Heart left ventricle (tissue), 13 donors: ENCODE data around the gene HVCN1.

Experiments
- POLR2A ChIP-seq, 2 donors: fragments of 450-650 bp; IDR thresholded peaks; one replicate each; pipeline ENCODE4 v1.6.1; 2017; ENCODE audit warnings: antibody characterized with exemption in 2 of 2, mild to moderate bottlenecking in 2 of 2, moderate library complexity in 2 of 2
- TF ChIP-seq, protein P1 (sequence below), 12 donors: fragments of 200-600 bp; sonication (generic) in 4 of 12; IDR thresholded peaks; one replicate each; pipeline versions ENCODE4 v1.5.0 to v1.8.0; 2018 to 2022; ENCODE audit warnings: antibody characterized with exemption in 12 of 12, mild to moderate bottlenecking in 5 of 12
- donor health status: ischemic (EF 13 %, LVEDD 7.1; RV severe dilation, severe dysfunction).
- donor health status: DM: no; HTN: yes; CAD: no.
- donor health status: DM: no; HTN: no; CAD: no.
- donor health status: ischemic (EF 25% LVEDD 6.9; RV normal size, moderate dysfunction).
- donor health status: ischemic (EF 25% LVEDD 5.7; RV mildly dilated, moderate dysfunction).
- donor health status: ischemic (EF 35%, LVEDD 5.7; RV mildly dilated, moderate dysfunction).
- donor health status: nonischemic (EF 11% LVEDD 7.7; RV severe dilation, severe dysfunction).
- donor health status: DM: yes; HTN: yes; CAD: no.
- donor health status: PGD.
- donor health status: ischemic (EF 29% LVEDD 5.4; RV normal size, mild dysfunction).
- donor health status: nonischemic (EF 23%, LVEDD 6.1; RV moderate dilation, normal function).

DNA sequence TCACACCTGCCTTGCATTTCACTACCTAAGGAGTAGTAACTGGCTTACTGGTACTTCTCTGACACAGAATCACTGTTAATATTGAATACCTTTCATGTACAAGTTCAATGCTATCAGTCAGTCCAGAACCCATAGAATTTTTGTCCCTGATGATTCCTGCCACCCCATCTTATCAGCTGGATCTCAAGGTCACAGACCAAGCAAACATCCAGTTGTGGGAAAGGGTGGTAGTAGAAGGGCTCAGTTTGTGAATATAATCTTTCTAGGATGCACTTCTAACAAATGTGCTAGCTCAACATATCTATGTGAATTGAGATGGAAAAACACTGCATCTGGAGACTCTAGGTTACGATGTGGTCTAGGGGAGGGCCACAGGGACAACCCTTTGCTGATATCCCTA is 39.7 kb upstream of the HVCN1 start:
- TF ChIP-seq, protein P1, sequence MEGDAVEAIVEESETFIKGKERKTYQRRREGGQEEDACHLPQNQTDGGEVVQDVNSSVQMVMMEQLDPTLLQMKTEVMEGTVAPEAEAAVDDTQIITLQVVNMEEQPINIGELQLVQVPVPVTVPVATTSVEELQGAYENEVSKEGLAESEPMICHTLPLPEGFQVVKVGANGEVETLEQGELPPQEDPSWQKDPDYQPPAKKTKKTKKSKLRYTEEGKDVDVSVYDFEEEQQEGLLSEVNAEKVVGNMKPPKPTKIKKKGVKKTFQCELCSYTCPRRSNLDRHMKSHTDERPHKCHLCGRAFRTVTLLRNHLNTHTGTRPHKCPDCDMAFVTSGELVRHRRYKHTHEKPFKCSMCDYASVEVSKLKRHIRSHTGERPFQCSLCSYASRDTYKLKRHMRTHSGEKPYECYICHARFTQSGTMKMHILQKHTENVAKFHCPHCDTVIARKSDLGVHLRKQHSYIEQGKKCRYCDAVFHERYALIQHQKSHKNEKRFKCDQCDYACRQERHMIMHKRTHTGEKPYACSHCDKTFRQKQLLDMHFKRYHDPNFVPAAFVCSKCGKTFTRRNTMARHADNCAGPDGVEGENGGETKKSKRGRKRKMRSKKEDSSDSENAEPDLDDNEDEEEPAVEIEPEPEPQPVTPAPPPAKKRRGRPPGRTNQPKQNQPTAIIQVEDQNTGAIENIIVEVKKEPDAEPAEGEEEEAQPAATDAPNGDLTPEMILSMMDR (IDR thresholded peaks at IDR 0.05), result no peak
- no peak for TF ChIP-seq POLR2A (IDR thresholded peaks at IDR 0.05)
